ENCODE measurements around the gene SAMD1. TPM values are rescaled to one million over a fixed set of nuclear protein-coding genes. Genes with fewer than 3 reads are reported as not detected.

The SAMD1 gene
- total and polyA plus RNA-seq, 2 of the 8 experiments (the other 6 are each of a cell fraction or from before 2014, with no cell fraction given): 40.0 to 100 TPM

DNA sequence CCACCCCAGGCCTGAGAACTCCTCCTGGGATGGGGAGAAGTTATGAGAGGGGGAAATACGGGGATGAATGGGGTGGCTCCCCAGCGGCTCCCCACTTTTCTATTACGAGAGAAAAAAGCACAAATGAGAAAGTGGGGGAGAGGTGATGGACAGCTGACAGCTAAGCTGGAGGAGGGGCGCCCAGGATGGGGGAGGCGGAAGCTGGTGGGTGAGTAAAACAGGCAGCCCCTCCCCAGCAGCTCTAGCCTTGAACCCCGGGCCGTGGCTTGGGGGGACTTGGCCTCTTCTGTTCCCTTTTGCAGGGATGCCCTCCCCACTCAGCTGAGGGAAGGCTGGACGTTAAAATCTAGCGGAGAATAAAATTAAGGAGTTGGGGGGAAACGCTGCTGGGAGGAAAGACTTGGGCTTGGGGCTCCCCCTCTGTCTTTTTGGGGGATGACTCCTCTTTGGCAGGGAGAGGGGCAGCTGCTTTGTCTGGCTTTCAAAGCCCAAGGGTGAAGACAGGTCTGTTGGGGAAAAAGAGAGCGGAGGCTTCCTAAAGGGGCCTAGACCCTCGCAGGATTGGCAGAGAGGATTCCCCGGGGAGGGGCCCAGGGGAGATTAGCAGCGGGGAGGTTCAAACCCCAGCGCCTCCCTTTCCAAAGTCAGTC, 1.4 kb upstream of the SAMD1 start (continued):
- no peak for TF ChIP-seq SP2 (IDR thresholded peaks at IDR 0.05; ENCODE audit: low read length)
- no peak for TF ChIP-seq EGR1 (IDR thresholded peaks at IDR 0.05; ENCODE audit: borderline replicate concordance, low read depth, low read length)
- TF ChIP-seq SIN3A (conservative IDR thresholded peaks at IDR 0.05 in 1 of 2, IDR thresholded peaks at IDR 0.05 in 1 of 2; ENCODE audit: low read depth in 1 of 2, low read length in 2 of 2): 0 out of 4 replicates have a peak, but pooled peaks of 1 of the 2 experiments have one; percentile 14
- TF ChIP-seq SAP30 (IDR thresholded peaks at IDR 0.05; ENCODE audit: insufficient read depth, insufficient replicate concordance, low read length): no peak
- peak in 1 of 2 experiments; percentile 17; a peak in 1 of 4 replicates for TF ChIP-seq RAD21 (IDR thresholded peaks at IDR 0.05 in 1 of 2, conservative IDR thresholded peaks at IDR 0.05 in 1 of 2; ENCODE audit: low read depth in 2 of 2, low read length in 2 of 2)
- TF ChIP-seq, protein P1, sequence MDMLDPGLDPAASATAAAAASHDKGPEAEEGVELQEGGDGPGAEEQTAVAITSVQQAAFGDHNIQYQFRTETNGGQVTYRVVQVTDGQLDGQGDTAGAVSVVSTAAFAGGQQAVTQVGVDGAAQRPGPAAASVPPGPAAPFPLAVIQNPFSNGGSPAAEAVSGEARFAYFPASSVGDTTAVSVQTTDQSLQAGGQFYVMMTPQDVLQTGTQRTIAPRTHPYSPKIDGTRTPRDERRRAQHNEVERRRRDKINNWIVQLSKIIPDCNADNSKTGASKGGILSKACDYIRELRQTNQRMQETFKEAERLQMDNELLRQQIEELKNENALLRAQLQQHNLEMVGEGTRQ (IDR thresholded peaks at IDR 0.05; ENCODE audit: low read length): no peak
